A549 (cell line): ENCODE data around the gene SSR1.

Experiments
- CTCF ChIP-seq: fragments of >200 bp; sonication (Bioruptor Twin); formaldehyde crosslinking; IDR thresholded peaks from 3 replicates; pipeline ENCODE4 v1.5.1; 2016
- HDAC2 ChIP-seq: fragments of 200-600 bp; sonication (generic); IDR thresholded peaks from 2 replicates; pipeline ENCODE4 v1.6.1; 2016

GRCh38 chr6:7341989-7342742, 29.2 kb upstream of the SSR1 start:
- TF ChIP-seq CTCF (no peak), HDAC2 (no peak)
